Left forelimb (tissue), 1 donor: ENCODE data around the gene CORO2B.

Source experiments
- DNase-seq: peaks from one replicate; pipeline ENCODE4 v3.0.0-alpha.2; 2018; ENCODE audit warnings: low spot score

The CORO2B gene

DNA sequence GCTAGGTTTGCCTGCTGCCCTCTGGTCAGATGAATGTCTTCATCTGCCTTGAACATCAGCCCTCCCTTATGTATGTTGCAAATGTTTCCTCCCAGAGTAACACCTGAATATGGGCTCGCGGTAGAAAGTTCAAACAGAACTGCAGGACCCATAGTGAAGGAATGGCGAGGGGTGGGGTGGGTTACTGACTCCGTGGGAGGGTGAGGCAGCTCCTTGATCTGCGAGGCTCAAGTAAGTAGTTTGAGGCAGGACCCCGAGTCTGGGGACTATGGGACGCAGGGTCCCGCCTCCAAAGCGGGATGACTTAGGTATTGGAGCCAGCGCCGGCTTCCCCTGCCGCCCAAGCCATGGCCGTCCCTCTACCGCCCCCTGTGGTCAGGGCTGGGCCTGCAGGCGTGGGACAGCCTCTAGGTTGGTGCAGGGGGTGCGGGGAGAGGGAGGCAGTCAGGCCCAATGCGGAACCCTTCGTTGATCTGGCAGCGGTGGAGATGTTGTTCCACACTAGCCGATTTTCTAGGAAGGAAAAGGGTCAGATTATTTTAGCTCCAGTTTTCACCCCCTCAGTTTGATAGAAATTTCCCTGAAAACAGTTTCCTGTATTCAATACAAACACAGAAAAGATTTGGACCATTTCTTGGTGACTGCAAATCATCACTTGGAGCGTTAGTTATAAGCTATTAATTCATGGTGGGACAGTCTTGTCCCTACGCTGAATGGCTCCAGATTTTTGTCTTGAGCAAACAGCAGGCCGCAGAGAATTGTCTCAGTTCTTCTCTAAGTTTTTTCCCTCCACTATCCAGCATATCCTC lies 72.3 kb downstream of the CORO2B start:
- peak; percentile 65 for DNase-seq

DNA sequence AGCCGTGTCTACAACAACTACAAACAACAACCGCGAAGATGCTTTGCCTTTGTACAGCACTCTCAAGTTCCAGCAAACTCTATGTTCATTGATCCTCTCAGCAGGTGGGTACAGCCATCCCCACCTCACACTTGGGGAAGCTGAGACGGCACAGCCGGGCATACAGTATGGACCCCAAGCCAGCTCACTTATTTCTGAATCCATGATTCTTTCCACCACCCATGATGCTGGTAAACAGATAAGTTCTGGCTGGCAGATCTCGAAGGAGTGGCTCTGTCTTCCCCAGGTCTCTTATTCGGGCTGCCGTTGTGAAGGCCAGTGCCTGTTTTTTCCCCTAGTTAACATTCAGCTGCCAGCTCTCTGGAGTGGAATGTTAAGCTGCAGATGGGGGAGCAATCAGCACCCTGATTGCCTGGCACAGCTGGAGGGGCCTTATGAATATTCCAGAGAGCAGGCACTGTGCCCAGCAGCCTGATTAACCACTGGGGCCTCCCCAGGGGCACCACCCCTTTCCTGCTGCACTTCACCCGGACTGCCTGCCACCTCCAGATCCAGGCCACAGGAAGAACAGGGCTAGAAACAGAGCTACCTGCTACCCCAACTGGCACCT lies 73.2 kb downstream of the CORO2B start:
- peak; percentile 64 for DNase-seq

DNA sequence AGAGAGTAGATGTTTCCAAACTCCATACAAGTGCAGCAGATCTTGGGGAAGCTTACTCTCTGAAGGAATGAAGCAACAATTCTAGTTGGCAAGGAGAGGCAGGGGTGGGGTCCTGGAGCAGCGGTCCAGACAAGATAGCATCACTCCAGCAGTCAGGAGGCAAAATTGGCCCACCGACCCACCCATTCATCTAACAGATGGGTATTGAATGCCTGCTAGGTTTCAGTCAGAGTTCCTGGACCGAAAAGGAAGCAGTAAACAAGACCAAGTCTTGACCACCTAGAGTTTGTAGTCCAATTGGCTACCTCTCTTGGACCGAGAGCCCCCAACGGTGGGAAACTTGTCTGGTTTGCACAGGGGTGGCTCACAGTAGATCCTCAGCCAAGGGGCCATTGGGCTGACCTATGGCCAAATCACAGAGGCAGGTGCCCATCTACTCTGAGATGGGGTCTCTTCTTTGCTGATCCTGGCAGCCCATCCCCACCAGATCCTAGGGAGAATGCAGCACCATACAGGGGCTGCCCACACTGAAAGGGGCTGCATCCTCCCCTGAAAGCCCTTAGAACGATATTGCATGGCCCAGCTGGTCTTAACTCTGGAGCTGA lies 74.3 kb downstream of the CORO2B start:
- peak; percentile 47 for DNase-seq

DNA sequence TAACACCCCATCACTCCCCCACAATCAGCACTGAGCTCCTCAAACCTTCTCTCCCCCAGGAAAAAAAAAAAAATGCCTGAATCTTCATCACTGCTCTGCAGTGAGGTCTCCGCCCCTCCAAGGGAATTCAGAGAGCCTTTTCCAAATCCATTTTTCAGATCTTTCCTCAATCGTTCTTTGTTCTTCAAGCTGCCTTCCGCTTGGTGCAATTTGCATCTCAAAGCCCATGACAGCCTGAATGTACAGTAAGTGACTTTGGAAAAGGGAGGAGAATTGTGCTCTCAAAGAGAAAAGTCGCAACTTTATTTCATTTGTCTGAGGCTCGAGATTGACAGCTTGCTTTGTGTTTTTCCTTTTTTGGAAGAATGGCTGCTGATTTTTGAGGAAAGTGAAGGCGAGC lies 75.0 kb downstream of the CORO2B start:
- no peak for DNase-seq

DNA sequence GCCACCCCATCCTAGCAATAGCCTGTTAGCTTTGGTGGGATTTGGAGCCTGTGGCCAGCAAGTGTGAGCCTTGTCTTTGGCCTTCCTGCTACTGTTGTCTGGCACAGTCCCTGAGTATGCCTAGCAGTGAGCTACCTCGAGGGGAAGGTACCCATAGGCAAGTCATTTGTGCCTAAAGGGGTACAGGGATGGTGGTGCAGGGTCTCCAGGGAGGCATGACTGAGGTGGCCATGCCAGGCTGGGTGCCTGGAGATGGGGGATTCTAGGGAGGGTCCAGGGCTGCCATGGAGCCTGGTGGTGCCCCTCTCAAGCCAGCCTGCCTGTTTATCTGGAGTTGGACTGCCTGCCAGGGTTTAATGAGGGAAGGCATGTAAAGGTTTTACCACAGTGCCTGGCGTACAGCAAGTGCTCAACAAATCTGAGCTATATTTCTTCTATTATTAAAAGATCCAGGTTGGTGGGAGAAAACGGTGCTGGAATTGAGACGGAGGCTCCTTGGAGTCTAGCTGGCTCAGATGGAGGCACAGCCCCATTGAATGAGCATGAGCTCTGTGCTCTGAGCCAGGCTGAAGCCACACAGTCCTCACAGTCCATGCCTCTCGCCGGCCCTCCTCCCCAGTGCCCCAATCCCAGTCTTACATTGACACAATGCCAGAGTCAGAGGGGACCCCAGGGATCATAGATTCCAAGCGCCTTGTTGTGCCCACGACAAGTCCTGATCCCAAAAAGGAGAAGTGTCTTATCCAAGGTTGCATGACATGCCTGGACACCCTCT lies 76.2 kb downstream of the CORO2B start:
- peak; percentile 40 for DNase-seq

DNA sequence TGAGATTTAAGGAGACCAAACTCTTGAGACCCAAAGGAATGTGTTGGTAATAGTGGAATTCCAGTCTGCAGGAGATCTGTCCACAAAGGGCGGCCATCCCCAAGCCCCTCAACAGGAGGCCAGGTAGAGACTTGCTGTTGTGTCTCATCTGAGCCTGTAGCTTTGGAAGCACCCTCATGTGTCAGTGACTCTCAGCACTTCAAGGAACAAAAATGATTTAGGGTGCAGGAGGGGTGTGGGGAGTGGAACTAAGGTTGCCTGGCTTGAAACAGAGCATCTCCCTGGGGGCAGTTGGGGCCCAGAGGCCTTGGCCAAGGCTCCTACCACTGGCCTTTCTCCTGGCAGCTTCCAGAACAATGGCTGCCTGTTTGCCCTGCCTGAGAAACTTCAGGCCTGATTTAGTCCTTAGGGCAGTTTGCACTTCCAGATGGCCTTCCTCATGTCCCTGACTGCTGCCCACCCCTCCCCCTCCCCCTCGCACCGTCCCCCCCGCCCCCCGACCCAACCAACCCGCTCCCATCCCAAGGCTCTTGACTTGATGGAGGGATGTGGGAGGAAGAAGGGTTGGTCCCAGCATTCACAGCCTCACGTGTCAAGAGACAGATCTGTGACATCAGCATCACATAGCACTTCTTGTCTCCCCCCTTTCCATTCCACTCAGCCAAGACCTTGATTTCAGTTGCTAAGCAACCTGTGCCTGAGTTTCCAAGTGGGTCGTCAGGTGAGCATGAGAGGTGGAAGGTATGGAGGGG lies 77.1 kb downstream of the CORO2B start:
- peak; percentile 37 for DNase-seq

DNA sequence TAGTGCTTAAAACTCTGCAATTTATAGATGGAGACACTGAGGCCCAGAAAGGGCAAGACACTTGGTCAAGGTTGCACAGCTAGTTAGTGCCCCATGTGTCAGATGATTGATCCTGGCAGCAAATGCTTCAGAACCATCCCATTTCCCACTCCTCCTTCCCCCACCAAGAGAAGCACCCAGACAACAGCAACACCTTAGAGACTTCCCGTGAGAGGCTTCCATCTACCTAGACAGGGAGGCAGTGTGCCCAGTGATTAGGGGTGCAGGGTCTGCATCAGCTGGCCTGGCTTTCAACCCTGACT lies 77.6 kb downstream of the CORO2B start:
- DNase-seq = peak; percentile 26

DNA sequence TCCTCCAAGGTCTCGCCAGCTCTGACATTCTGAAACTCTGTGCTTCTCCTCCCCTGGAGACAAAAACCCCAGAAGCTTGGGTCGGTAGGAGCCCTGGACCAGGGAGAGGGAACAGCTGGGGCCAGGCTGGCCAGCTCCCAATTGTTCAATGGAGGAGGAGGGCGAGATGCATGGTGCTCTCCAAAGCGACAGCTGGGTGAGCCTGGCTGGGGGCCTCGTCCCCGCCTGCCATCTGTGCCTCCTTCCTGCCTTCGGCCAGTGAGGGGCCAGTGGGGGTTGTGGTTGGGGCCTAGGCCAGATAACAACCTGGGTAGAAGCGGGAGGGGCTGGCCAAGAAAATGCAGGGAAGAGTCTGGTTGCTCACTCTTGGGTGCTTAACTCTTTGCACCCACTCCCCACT lies 79.4 kb downstream of the CORO2B start:
- peak; percentile 72 for DNase-seq

DNA sequence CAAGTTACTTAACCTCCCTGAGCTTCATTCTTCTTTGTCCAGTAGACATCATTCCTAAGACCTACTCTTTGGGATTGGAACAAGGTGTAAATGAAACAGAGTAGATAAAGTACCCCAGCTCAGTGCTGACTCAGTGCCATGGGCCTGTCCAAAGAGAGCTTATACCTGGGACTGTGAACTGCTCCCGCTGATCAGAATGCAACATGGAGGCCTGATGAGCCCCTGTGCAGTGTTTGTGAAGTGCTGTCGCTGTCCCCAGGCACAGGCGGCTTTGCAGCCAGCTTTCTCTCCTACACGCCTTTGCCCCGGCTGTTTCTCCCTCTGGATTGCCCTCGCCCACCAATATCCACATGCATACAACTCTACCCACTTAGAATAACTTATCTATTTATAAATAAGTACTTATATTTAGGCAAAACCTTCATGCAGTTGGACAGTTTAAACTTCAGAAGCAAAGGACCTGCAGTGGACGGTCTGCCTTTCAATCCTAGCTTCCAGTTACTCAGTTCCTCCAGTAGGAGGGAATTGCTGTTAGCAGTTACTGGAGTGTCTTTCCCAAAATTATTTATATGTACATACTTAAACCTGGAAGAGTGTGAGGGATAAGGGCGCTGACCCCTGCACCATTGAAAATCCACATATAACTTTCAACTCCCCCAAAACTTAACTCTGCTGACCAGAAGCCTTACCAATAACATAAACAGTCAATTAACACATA lies 80.0 kb downstream of the CORO2B start:
- DNase-seq = peak; percentile 34

DNA sequence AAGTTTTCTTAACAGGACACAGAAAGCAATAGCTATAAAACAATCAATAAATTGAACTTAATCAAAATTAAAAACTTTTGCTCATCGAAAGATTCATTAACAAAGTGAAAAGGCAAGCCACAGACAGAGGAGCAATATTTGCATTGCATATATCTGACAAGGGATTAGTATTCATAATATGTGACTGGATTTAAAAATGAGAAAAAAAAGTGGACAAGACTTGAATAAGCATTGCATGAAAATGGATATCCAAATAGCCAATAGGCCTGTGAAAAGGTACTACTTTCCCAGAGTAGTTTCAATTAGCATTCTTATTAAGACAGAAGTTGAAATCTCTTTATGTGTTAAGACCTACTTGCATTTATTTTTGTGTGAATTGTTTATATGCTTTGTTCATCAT lies 84.7 kb downstream of the CORO2B start:
- DNase-seq = no peak

DNA sequence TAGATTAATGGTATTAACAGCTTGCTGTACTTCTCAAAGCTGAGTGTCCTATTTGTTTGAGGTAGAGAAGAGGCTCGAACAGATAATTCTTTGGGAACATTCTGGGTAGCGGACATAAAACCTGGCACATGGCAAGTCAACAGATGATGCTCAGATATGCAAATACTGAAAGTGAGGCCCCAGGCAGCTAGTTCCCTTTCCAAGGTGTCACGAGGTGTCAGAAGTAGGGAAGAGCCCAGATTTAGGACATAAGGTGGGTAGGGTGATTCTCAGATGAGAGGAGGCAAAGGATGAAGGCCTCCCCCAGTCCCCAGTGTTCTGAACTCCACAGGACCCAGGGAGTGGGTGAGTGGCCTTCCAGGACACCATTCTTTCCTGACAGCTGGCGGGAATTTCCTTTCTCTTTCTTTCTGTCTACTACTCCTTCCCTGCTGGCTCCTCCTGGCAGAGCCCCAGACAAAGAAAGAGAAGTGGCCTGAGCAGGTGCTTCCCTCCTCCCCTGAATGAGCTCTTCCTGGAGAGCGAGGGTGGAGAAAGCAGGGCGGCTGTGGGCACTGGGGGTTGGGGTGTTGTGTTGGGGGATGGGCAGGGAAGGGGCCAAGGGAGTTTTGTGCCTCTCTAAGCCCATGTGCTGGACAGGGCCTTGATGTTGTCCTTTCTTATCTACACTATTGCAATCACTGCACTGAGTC lies 87.5 kb downstream of the CORO2B start:
- peak; percentile 48 for DNase-seq

DNA sequence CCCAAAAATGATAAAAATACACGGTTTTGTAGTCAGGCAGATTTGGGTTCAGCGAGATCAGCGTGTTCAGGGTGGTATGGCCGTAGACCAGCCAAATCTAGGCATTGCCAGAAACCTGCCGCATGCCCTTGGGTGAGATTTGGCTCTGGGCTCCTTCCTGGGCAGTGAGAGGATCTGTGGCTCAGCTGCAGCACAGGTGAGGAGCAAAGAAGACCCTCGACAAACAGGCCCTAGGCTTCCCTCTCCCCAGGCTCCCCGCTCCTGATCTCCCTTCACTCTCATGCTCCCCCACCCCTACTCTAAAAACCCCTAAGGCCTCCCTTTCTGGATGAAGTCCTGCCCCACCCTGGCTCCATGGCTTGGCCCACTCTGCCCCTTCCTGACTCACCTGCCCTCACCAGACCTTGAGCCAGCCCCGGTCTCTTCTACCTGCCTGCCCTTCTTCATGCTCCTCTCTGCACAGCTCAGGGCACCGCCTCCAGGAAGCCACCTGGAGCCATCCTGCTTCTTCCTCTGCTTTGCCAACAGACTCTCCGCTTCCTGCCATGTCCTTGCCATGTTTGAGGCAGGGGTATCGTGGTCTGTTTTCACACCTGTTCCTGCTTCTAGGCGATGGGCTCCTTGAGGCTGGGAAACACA lies 88.1 kb downstream of the CORO2B start:
- DNase-seq = peak; percentile 42

DNA sequence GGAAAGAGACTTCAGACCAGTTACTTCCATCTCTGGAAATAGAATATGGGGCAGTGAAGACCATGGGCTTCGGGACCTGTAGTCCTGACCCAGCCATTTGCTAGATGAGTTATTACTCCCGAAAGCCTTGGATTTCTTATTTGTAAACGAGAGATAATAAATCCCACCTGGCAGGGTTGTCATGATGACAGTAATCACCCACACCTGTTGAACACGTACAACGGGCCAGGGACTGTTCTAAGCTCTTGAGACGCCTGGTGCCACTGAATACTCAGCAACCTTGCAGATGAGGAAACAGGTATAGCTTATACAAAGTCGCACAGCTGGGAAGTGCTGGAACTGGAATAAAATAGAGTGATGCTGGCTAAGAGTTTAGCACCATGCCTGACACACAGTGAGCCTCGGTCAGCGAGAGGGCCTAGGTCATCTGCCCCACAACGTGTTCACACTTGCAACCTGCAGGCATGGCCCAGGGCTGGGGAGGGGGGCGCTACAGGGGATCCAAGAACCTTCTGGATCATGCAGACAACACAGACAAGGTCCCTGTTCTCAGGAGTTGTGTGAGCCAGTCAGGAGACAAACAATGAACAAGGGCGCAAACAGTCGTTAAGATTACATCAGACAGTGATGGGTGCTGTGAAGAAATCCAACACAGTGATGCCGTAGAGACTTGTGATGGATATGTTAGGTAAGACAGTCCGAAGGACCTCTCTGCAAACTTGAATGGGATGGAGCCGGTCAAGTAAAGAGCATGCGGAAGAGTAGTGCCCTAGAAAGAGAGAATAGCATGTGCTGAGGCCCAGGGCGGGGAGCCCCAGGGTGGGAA lies 89.2 kb downstream of the CORO2B start:
- peak; percentile 40 for DNase-seq

DNA sequence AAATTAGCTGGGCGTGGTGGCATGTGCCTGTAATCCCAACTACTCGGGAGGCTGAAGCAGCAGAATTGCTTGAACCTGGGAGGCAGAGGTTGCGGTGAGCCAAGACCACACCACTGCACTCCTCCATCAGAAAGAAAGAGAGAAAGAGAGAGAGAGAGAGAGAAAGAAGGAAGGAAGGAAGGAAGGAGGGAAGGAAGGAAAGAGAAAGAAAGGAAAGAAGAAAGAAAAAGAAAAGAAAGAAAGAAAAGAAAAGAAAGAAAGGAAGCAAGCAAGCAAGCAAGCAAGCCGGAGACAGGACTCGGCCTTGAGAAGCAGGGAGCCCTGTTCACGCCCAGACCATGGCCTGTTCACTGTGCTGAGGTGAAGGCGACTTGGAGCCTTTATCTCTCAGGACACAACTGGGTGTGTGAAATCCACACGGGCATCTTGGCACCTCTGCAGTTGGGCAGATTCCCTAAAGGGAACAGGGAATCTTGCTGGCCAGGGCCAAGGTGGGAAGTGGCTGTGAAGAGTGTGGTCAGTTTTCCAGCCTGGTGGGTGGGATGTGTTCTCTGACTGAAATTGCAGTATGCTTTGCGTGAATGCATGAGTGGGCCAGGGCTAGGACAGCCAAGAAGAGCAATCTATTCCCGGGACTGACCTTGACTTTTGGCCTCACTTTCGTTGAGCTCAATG lies 90.3 kb downstream of the CORO2B start:
- DNase-seq = peak; percentile 25

DNA sequence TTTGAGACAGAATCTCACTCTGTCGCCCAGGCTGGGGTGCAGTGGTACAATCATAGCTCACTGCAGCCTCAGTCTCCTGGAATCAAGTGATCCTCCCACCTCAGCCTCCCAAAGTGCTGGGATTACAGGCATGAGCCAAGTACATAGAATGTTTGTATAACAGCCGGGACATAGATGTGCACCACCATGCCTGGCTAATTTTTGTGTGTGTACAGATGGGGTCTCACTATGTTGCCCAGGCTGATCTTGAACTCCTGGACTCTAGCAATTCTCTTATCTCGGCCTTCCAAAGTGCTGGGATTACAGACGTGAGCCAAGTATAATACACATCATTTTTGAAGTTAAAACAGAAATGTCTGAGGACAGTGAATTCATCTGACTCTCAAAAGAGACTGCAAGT lies 93.5 kb downstream of the CORO2B start:
- no peak for DNase-seq

DNA sequence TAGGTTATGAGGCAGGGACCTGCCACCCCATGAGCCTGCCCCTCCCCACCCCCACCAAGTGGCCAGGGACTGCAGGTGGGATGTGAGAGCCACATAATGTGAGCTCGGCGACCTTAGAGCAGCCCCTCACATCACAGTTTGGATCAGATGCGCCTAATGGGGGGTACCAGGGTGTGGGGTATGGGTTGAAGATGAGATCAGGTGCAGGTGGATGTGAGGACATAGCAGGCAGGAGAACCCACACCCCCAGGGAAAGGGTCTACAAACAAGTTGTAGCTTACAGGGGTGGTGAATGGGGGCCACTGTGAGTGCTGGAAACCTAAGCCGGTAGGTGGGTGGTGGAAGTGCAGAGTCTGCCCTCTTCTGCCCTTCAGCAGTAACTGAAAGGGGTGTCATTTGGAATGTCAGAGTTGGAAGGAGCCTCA lies 94.0 kb downstream of the CORO2B start:
- peak; percentile 55 for DNase-seq

DNA sequence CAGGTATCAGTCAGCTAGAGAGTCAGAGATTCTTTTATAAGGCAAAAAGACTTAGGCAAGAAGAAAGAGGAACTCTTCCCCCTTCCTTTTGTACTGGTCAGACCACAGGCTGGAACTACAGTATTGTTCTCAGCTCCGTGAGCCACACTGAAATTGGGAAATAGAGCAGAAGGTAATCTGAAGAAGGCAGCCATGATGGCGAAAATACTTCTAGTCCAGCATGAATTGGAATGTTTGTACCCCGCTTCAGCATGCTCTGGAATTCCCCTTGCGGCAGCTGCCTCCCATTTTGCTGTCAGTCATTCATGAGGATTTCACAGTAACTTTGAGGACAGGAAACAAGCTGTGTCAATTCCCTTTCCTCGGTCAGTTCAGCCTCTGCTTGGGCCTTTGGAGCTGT lies 96.2 kb downstream of the CORO2B start:
- peak; percentile 45 for DNase-seq

DNA sequence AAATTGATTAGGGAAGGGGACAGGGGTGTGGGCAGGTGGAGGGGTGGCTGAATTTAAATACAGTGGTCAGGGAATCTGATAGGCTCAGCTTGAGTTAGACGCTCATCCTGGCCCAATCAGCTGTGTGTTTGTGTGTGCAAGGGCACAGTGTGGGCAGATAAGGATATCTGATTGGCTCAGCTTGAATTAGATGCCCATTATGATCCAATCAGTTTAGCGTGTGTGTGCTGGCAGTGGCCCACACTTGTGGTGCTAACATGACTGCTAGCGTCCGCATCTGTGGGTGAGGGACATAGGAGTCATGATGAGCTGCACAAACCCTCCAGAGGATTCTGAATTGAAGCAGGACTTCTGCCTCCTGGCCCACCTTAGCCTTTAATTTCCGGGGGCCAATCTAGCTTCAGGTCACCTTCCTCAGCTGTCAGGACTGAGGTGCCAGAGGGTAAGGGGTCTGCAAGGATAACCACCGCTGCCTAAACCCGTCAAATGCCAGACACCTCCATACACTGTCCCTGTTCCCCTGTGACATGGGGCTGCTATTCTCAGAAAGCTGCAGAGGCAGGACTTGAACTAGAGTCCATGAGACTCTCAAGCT lies 97.3 kb downstream of the CORO2B start:
- peak; percentile 41 for DNase-seq
